CD4-positive, alpha-beta memory T cell (primary cell): ENCODE measurements around the gene PRKAG2. TPM values are rescaled to one million over a fixed set of nuclear protein-coding genes. Genes with fewer than 3 reads are reported as not detected.
A peak's percentile ranks its signal among the peaks of the same experiment; 100 is the strongest.
"Not testable (repeated sequence)": the region's sequence is repeated elsewhere in the genome, so short reads cannot be mapped to it uniquely, and the experiment has no call there.

Experiments
- CTCF ChIA-PET: fragments of 350-600 bp; sonication (Branson Sonifier 250); formaldehyde crosslinking; loops from one replicate; lab custom pipeline; 2021; ENCODE audit warnings: inconsistent platforms; ENCODE audit not compliant: partially characterized antibody; lab: Charles Lee
- POLR2A ChIA-PET: fragments of 350-600 bp; sonication (Branson Sonifier 250); formaldehyde crosslinking; loops from one replicate; lab custom pipeline; 2021; ENCODE audit not compliant: partially characterized antibody; lab: Charles Lee
- DNase-seq, 5 donors: peaks; one replicate each; pipeline versions ENCODE4 v3.0.0 to v3.0.0-alpha.2; 2020 to 2022; ENCODE audit warnings: mixed read lengths in 1 of 5
- H3K27ac ChIP-seq: one replicate; pipeline ENCODE4 v1.7.0; 2013; ENCODE audit warnings: low read depth, low read length
- H3K27me3 ChIP-seq: 2 replicates; pipeline ENCODE4 v1.7.0; 2013; ENCODE audit warnings: mild to moderate bottlenecking, low read length, moderate library complexity; ENCODE audit not compliant: insufficient read depth
- H3K36me3 ChIP-seq: 2 replicates; pipeline ENCODE4 v1.7.0; 2013; ENCODE audit warnings: mild to moderate bottlenecking, low read length, moderate library complexity; ENCODE audit not compliant: insufficient read depth
- H3K4me1 ChIP-seq: 2 replicates; pipeline ENCODE4 v1.7.0; 2013; ENCODE audit warnings: mild to moderate bottlenecking, low read length, moderate library complexity; ENCODE audit not compliant: insufficient read depth
- H3K4me3 ChIP-seq, 2 donors: one replicate each; pipeline ENCODE4 v1.7.0; 2013; ENCODE audit warnings: low read length in 2 of 2, mild to moderate bottlenecking in 1 of 2
- H3K9me3 ChIP-seq, 2 donors: one replicate each; pipeline ENCODE4 v1.7.0; 2013; ENCODE audit warnings: low read length in 2 of 2, control low read depth in 1 of 2; ENCODE audit not compliant: control insufficient read depth in 1 of 2
- H3K27ac Mint-ChIP-seq, 7 donors: one replicate each; pipeline ENCODE4 v1.8.0; 2020 to 2021; ENCODE audit warnings: mixed read lengths in 7 of 7, mild to moderate bottlenecking in 6 of 7, inconsistent platforms in 3 of 7, moderate library complexity in 3 of 7
- H3K27me3 Mint-ChIP-seq, 2 donors: one replicate each; pipeline ENCODE4 v1.8.0; 2020 to 2021; ENCODE audit warnings: mixed read lengths in 2 of 2
- H3K36me3 Mint-ChIP-seq, 2 donors: one replicate each; pipeline ENCODE4 v1.8.0; 2020 to 2021; ENCODE audit warnings: mixed read lengths in 2 of 2, inconsistent platforms in 1 of 2, mild to moderate bottlenecking in 1 of 2
- H3K4me1 Mint-ChIP-seq, 4 donors: one replicate each; pipeline ENCODE4 v1.8.0; 2020 to 2021; ENCODE audit warnings: mixed read lengths in 4 of 4, mild to moderate bottlenecking in 1 of 4
- H3K4me3 Mint-ChIP-seq, 8 donors: one replicate each; pipeline ENCODE4 v1.8.0; 2020 to 2021; ENCODE audit warnings: mixed read lengths in 8 of 8, mild to moderate bottlenecking in 7 of 8, moderate library complexity in 6 of 8, inconsistent platforms in 3 of 8
- H3K9me3 Mint-ChIP-seq, 8 donors: one replicate each; pipeline ENCODE4 v1.8.0; 2020 to 2021; ENCODE audit warnings: mixed read lengths in 8 of 8, mild to moderate bottlenecking in 5 of 8, inconsistent platforms in 3 of 8, moderate library complexity in 1 of 8
- intact Hi-C: fragments of 100-400 bp; cut with micrococcal nuclease; formaldehyde crosslinking; loops from one replicate; pipeline ENCODE4 v1.15.1; 2023
- polyA plus RNA-seq, 2 donors: library from polyadenylated mRNA; unstranded; fragments of 300-500 nt; fragmentation: Illumina TruSeq; gene quantifications; one replicate each; pipeline ENCODE4 v1.2.3, GENCODE V29; 2021
- total RNA-seq, 2 experiments: library from RNA; stranded (reverse); gene quantifications; one replicate each; pipeline ENCODE4 v1.2.3, GENCODE V29; 2021

Gene PRKAG2
- total and polyA plus RNA-seq, 4 experiments from 2014 or later, result 27.4 to 61.0 (median 47.4) TPM

DNA sequence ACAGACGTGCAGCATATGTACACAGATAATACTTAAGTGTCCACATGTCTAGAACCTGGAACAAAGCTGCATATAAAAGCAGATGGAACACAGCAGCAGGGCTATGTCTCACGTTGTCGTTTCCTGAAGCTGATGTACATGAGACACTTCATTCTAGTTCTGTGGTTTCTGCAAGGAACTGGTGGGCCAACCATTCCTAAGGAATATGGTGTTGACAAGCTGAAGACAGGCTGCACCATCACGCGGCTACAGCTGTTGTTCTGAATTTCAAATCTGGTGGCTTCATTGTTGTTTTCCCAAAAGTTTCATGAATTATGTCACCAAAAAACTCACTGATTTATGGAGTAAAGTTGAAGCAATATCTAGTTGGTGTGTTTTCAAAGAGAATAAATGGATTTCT is 33.7 kb downstream of the PRKAG2 start:
- intact Hi-C loops, result no loop called here
- Mint-ChIP-seq H3K27ac (no peak overlapping the region), H3K9me3 (no peaks in the 10 kb centered on the region), H3K4me3 (no peak overlapping the region), H3K27me3 (no peaks in the 10 kb centered on the region), H3K36me3 (peaks cover 6 to 10% of the 10 kb centered on the region in 2 donors), H3K4me1 (peaks cover 11 to 25% (median 20%) of the 10 kb centered on the region in 4 donors)
- Histone ChIP-seq H3K36me3 (no peaks in the 10 kb centered on the region), H3K9me3 (no peaks in the 10 kb centered on the region), H3K4me3 (no peak overlapping the region), H3K27me3 (no peaks in the 10 kb centered on the region), H3K4me1 (peaks cover 22% of the 10 kb centered on the region), H3K27ac (no peak overlapping the region)
- CTCF ChIA-PET, result no interaction called here
- no peak for DNase-seq
- POLR2A ChIA-PET, result interaction anchor here (0.7 kb wide), 1 partner anchor 33 kb away, joined by 3 read pairs; the partner anchor contains the start of gene PRKAG2

DNA sequence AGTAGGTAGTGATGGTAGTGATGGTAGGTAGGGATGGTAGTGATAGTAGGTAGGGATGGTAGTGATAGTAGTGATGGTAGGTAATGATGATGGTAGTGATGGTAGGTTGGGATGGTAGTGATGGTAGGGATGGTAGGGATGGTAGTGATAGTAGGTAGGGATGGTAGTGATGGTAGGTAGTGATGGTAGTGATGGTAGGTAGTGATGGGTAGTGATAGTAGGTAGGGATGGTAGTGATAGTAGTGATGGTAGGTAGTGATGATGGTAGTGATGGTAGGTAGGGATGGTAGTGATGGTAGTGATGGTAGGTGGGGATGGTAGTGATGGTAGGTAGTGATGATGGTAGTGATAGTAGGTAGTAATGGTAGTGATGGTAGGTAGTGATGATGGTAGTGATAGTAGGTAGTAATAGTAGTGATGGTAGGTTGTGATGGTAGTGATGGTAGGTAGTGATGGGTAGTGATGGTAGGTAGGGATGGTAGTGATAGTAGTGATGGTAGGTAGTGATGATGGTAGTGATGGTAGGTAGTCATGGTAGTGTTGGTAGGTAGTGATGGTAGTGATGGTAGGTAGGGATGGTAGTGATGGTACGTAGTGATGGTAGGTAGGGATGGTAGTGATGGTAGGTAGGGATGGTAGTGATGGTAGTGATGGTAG is 35.4 kb downstream of the PRKAG2 start:
- H3K27ac ChIP-seq, intact Hi-C loops, H3K36me3 ChIP-seq, DNase-seq, H3K27me3 Mint-ChIP-seq, H3K4me3 ChIP-seq, H3K9me3 ChIP-seq, H3K27me3 ChIP-seq, H3K9me3 Mint-ChIP-seq, CTCF ChIA-PET, H3K27ac Mint-ChIP-seq, POLR2A ChIA-PET, H3K4me3 Mint-ChIP-seq: not testable (repeated sequence)
- H3K4me1 ChIP-seq, result peaks cover 26% of the 10 kb centered on the region
- H3K4me1 Mint-ChIP-seq, result peaks cover 11 to 33% (median 24%) of the 10 kb centered on the region in 4 donors
- peaks cover 6 to 10% of the 10 kb centered on the region in 2 donors for H3K36me3 Mint-ChIP-seq

DNA sequence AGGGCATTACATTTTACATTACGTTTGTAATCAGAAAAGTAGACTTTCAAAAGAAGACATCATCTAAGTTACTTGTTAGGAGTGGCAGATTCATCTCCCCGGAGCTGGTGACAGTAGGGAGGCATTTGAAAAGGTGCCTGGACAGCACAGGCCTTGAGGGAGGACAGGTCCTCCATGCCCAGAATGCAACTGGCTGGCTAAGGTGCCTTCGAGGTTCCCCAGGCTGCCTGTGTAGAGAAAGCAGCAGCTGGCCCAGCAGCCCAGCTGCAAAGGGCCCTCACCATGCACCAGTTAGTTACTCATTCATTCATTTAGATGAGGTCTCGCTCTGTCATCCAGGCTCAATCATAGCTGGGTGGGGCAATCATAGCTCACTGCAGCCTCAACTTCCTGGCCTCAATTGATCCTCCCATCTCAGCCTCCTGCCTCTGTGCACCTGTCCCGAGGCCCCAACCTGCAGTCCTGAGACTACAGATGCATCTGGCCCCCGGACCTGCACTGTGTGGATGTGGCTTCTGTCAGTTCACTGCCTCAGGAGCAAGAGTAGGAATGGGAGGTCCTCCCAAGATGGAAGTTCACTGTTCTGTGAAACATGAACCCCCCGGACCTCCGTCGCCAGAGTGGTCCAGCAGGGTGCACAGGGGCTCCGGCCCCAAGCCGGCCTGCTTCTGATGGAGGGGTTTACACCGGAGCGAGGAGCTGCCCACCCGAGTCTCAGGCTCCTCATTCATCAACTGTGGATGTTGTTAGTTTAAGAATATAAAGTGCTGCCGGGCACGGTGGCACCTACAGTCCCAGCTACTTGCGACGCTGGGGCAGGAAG is 36.6 kb downstream of the PRKAG2 start:
- H3K36me3 ChIP-seq, result no peaks in the 10 kb centered on the region
- H3K9me3 Mint-ChIP-seq, result no peaks in the 10 kb centered on the region
- POLR2A ChIA-PET, result interaction anchor here (1.4 kb wide), 1 partner anchor 11 kb away, joined by 4 read pairs; no protein-coding TSS in a partner anchor
- no peak overlapping the region for H3K27ac ChIP-seq
- peaks cover 26% of the 10 kb centered on the region for H3K4me1 ChIP-seq
- CTCF ChIA-PET, result no interaction called here
- H3K4me1 Mint-ChIP-seq, result peaks cover 15 to 41% (median 26%) of the 10 kb centered on the region in 4 donors
- H3K4me3 ChIP-seq, result no peak overlapping the region
- no peak for DNase-seq
- H3K9me3 ChIP-seq, result no peaks in the 10 kb centered on the region
- intact Hi-C loops, result no loop called here
- H3K27me3 Mint-ChIP-seq, result no peaks in the 10 kb centered on the region
- peak overlapping the region in 5 of 7 donors; percentile 74 to 90 (median 84) for H3K27ac Mint-ChIP-seq
- H3K4me3 Mint-ChIP-seq, result peak overlapping the region in 6 of 8 donors; percentile 21 to 90 (median 68)
- H3K36me3 Mint-ChIP-seq, result peaks cover 6 to 10% of the 10 kb centered on the region in 2 donors
- no peaks in the 10 kb centered on the region for H3K27me3 ChIP-seq

DNA sequence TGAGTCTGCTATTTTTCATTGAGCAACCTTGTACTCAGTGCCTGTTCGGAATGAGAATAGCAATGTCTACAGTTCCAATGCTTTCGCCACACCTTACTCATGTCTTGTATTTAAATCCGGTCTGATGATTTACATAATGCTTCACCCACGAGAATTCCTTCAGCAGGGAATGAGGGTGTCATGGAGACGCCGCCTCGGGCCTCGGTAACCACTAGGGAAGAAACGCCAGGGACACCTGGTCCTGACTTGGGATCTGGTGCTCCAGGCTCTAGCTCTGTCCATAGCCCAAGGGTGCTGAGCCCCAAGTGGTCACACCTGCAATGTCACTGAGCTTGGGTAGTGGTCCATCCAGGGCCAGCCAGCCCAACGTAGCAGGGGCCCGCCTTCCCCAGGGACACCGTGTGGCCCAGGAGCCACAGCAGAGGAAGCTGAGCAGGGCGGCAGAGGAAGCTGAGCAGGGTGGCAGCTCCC is 37.4 kb downstream of the PRKAG2 start:
- Mint-ChIP-seq H3K27me3 (no peaks in the 10 kb centered on the region), H3K4me1 (peaks cover 16 to 48% (median 32%) of the 10 kb centered on the region in 4 donors), H3K9me3 (no peaks in the 10 kb centered on the region), H3K27ac (peak overlapping the region; percentile 74 to 90 (median 82)), H3K4me3 (peak overlapping the region; percentile 63 to 90 (median 75)), H3K36me3 (peaks cover 6 to 10% of the 10 kb centered on the region in 2 donors)
- POLR2A ChIA-PET, result interaction anchor here (0.7 to 1.4 kb wide), 2 partner anchors 12 to 37 kb away, joined by 4 read pairs; partner anchors contain the start of gene PRKAG2
- H3K4me3 ChIP-seq, result peak overlapping the region in 1 of 2 donors; percentile 12
- H3K27me3 ChIP-seq, result no peaks in the 10 kb centered on the region
- no peak for DNase-seq
- H3K9me3 ChIP-seq, result no peaks in the 10 kb centered on the region
- H3K36me3 ChIP-seq, result no peaks in the 10 kb centered on the region
- H3K27ac ChIP-seq, result peak overlapping the region; percentile 38
- intact Hi-C loops, result loop anchor here (5.0 kb wide), 1 partner anchor 38 kb away; the partner anchor contains the start of gene PRKAG2
- H3K4me1 ChIP-seq, result peaks cover 31% of the 10 kb centered on the region
- CTCF ChIA-PET, result interaction anchor here (0.9 to 1.5 kb wide), 3 partner anchors 12 to 57 kb away, joined by 3 to 5 read pairs (median 4); partner anchors contain the start of gene PRKAG2

DNA sequence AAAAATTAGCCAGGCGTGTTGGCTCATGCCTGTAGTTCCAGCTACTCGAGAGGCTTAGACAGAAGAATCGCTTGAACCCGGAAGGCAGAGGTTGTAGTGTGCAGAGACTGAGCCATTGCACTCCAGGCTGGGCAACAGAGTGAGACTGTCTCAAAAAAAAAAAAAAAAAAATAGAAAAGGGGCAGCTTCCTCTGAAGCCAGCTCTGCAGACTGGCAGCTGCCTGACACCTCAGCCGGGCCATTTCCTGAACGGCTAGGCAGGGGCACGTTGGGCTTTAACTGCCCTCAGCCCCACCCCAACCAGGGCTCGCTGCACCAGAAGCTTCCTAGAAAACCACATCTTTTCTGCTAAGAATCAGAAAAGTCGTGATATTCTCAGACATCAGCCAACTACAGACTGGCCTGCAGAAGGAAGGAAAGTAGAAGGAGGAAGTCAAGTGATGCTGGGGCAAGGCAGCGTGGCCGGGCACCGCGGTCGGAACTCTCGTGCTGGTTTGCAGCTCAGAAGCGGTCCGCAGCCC is 38.0 kb downstream of the PRKAG2 start:
- ChIA-PET CTCF (interaction anchor here (0.9 to 1.5 kb wide), 3 partner anchors 12 to 56 kb away, joined by 3 to 5 read pairs (median 4); partner anchors contain the start of gene PRKAG2), POLR2A (interaction anchor here (0.7 to 0.9 kb wide), 2 partner anchors 38 kb away, joined by 3 to 4 read pairs; partner anchors contain the start of gene PRKAG2)
- Mint-ChIP-seq H3K27ac (peak overlapping the region; percentile 58 to 90 (median 82)), H3K36me3 (peaks cover 5 to 6% of the 10 kb centered on the region in 2 donors), H3K27me3 (no peaks in the 10 kb centered on the region), H3K9me3 (no peaks in the 10 kb centered on the region), H3K4me3 (peak overlapping the region; percentile 63 to 90 (median 75)), H3K4me1 (peaks cover 21 to 54% (median 38%) of the 10 kb centered on the region in 4 donors)
- Histone ChIP-seq H3K4me1 (peaks cover 37% of the 10 kb centered on the region), H3K4me3 (peak overlapping the region in 1 of 2 donors; percentile 12), H3K27ac (peak overlapping the region; percentile 38), H3K27me3 (no peaks in the 10 kb centered on the region), H3K9me3 (no peaks in the 10 kb centered on the region), H3K36me3 (no peaks in the 10 kb centered on the region)
- DNase-seq, result peak in 4 of 5 donors; percentile 25 to 48 (median 36)
- intact Hi-C loops, result loop anchor here (5.0 kb wide), 1 partner anchor 38 kb away; the partner anchor contains the start of gene PRKAG2

DNA sequence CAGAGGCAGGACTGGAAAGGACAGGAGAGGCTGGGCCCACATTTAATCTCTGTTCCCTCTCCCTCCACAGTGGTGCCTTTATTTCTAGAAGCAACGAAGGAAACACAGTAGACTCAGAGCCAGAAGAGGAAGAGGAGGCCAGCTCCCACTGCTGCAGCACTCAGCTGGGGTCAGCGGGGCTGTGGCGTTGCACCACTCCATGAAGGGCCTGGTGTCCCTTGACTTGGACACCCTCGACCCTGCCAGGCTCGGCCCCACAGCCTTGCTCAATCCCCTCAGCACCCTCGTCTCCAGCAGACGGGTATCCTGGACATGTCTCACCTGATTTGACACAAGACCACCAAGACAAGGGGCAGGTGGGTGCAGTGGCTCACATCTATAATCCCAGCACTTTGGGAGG is 38.8 kb downstream of the PRKAG2 start:
- Mint-ChIP-seq H3K4me3 (peak overlapping the region in 6 of 8 donors; percentile 9 to 52 (median 42)), H3K9me3 (no peaks in the 10 kb centered on the region), H3K27ac (peak overlapping the region in 5 of 7 donors; percentile 12 to 81 (median 74)), H3K36me3 (no peaks in the 10 kb centered on the region), H3K27me3 (no peaks in the 10 kb centered on the region), H3K4me1 (peaks cover 22 to 55% (median 44%) of the 10 kb centered on the region in 4 donors)
- H3K27me3 ChIP-seq, result no peaks in the 10 kb centered on the region
- CTCF ChIA-PET, result interaction anchor here (1.5 kb wide), 2 partner anchors 13 to 38 kb away, joined by 4 to 5 read pairs; partner anchors contain the start of gene PRKAG2
- no peak overlapping the region for H3K27ac ChIP-seq
- DNase-seq, result no peak
- intact Hi-C loops, result loop anchor here (5.0 kb wide), 1 partner anchor 39 kb away; the partner anchor contains the start of gene PRKAG2
- POLR2A ChIA-PET, result interaction anchor here (0.9 kb wide), 1 partner anchor 39 kb away, joined by 3 read pairs; the partner anchor contains the start of gene PRKAG2
- H3K4me3 ChIP-seq, result no peak overlapping the region
- no peaks in the 10 kb centered on the region for H3K36me3 ChIP-seq
- H3K9me3 ChIP-seq, result no peaks in the 10 kb centered on the region
- peaks cover 43% of the 10 kb centered on the region for H3K4me1 ChIP-seq
